LNCaP clone FGC (cell line): ENCODE measurements around the gene TRIB2.

Source experiments
- DNase-seq: peaks from one replicate; pipeline ENCODE4 v3.0.0-alpha.2; 2011; ENCODE audit warnings: low read depth
- H3K4me3 ChIP-seq: 2 replicates; pipeline ENCODE4 v1.5.1; 2011; ENCODE audit warnings: mild to moderate bottlenecking, low read depth, low read length, control low read depth
- TF ChIP-seq, protein P1 (sequence below): IDR thresholded peaks from 2 replicates; pipeline ENCODE4 v1.5.1; 2012; ENCODE audit warnings: mild to moderate bottlenecking; ENCODE audit not compliant: control insufficient read depth, insufficient read depth; ENCODE audit errors: extremely low read depth

The TRIB2 gene

DNA sequence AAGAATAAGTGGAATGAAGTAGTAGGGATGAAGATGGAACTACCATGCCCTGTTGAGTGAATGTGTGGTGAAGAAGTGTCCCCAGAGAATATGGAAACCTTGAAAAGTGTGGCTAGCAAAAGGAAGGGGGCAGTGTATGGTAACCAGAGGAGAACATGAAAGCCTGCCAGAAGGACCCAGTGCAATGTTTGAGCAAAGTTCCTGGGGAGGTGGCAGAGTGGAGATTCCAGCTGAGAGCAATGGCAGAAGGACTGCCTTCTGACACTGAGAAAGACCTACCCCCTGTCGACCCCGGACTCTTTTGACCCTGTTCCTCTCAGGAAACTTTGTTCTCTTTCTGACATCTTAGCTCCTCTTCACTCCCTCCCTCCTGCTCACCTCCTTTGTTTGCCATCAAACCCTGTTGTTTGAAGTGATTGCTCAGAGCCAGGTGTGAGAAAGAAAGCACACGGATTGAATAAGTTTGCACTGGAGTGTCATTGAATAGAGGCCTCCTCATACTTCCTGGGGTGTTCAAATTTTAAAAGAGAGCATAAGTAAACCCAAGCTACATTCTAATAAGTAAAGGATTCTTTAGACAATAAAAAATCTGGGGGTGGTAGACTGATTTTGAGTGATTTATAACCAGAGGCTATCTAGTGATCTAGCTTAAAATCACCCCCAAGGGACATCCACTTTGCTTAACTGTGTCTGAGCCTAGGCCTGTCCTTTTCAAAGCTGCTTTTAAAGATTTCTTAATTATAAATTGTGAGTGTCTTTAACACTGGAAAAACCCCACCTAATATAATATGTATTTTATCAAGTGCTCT lies 57.1 kb downstream of the TRIB2 start:
- H3K4me3 ChIP-seq, result no peak overlapping the region
- DNase-seq, result no peak
- TF ChIP-seq, protein P1, sequence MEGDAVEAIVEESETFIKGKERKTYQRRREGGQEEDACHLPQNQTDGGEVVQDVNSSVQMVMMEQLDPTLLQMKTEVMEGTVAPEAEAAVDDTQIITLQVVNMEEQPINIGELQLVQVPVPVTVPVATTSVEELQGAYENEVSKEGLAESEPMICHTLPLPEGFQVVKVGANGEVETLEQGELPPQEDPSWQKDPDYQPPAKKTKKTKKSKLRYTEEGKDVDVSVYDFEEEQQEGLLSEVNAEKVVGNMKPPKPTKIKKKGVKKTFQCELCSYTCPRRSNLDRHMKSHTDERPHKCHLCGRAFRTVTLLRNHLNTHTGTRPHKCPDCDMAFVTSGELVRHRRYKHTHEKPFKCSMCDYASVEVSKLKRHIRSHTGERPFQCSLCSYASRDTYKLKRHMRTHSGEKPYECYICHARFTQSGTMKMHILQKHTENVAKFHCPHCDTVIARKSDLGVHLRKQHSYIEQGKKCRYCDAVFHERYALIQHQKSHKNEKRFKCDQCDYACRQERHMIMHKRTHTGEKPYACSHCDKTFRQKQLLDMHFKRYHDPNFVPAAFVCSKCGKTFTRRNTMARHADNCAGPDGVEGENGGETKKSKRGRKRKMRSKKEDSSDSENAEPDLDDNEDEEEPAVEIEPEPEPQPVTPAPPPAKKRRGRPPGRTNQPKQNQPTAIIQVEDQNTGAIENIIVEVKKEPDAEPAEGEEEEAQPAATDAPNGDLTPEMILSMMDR, result no peak

DNA sequence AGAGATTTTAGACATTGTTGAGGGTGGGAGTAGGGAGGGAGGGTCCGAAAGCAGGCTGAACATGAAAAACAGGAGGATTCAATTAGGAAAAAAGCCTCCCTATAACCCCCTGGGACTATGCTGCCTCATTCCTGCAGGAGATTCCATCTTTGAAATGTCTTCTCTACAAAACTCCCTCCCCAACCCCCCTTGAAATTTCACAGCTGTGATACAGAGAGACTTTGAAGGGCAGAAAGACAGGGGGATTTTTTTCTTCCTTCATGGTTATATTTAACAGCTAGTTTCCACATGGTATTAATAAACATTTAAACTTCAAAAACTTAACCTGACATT lies 57.6 kb downstream of the TRIB2 start:
- DNase-seq, result no peak
- no peak overlapping the region for H3K4me3 ChIP-seq
- TF ChIP-seq, protein P1, result no peak

DNA sequence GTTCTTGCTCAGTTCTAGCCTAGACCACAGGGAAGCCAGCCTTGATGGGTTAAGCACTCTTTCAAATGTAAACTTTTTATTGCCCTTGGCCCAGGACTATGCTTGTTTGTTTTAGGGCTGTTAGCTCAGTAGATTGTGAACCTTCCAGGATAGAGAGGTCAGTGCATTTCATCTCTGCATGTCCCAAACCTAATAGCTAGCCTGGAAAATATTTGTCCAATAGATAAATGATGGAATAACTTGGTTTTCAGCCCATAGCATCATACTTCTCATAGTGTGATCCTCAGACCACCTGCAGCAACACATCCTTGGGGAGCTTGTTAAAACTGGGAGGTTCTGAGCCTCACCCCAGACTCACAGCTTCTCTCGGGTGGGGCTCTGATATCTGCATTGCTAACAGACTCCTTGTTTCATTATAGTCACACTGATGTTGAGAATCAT lies 59.8 kb downstream of the TRIB2 start:
- DNase-seq, result peak; percentile 28
- TF ChIP-seq, protein P1, result no peak
- H3K4me3 ChIP-seq, result no peak overlapping the region

DNA sequence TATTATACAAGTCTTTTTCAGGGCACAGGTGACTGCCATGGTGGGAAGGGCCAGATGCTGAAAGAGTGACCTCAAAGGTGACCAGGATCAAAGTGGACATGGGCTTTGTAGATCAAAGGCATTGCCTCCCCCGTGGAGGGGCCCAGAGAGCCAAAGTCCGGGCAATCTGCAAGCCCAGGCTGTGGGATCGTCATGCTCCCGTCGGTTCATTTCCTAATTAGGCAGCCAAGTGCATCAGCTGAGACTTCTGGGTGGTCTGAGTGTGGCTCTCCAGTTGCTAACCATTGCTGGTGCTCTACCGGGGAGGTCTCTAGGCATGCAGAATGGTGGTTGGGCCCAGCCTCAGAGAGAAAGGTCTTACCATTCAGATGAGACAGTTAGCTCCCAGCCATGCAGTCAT lies 61.6 kb downstream of the TRIB2 start:
- TF ChIP-seq, protein P1, result no peak
- H3K4me3 ChIP-seq, result no peak overlapping the region
- DNase-seq, result no peak

DNA sequence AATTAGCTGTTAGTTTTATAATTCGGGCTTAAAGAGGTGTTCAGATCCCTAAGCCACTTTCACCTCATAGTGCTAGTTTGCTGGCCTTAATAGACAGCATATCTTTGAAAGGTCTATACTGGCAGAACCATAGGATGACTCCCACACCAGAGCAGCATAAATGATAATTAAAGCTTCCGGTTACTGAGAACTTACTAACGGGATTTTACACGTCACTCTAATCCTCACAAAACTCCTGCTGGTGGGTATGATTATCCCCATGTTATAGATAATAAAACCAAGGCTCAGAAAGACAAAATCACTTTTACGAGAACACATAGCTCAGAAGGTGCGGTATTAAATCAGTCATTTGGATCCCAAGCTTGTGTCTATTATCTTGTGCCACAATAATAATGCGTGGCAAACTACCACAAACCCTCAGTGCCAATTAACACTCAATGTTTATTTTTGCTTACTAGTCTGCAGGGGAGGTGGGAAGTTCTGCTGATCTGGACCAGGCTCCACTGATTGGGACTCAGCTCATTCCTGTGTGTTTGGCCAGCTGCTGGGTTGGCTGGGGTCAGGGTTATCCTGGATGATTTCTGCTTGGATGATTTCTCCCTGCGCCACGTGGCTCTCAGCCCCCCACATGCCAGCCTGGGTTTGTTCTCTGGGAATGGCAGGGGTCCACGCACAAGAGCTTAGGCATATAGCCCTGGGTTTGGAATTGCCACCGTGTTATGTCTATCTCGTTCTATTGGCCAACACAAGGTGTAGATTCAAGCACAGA lies 62.3 kb downstream of the TRIB2 start:
- no peak overlapping the region for H3K4me3 ChIP-seq
- no peak for DNase-seq
- TF ChIP-seq, protein P1, result no peak

DNA sequence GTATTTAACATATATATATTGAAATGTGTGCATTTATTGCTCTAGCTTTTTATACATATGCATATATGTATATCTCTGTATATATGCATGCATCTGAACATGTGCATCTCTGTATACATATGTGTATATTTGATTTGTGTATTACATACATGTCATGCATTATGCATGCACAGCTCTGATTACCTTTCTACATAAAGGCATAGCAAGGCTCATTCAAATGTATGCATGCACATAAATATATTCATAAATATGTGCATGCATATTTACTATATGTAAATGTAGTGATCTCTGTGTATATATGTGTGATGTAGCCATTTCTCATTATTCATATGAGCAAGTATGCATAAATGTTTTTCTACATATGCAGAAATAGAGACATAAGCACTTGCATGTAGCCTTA lies 64.6 kb downstream of the TRIB2 start:
- TF ChIP-seq, protein P1, result no peak
- DNase-seq, result no peak
- no peak overlapping the region for H3K4me3 ChIP-seq
